Mesendoderm (in vitro differentiated cells): Measurements from ENCODE around the gene EP400.

Source experiments
- DNase-seq: peaks from one replicate; pipeline ENCODE4 v3.0.0; 2013
- H2AK5ac ChIP-seq: 2 replicates; pipeline ENCODE4 v1.6.1; 2013; ENCODE audit warnings: low read length, inconsistent platforms
- H2BK120ac ChIP-seq: 2 replicates; pipeline ENCODE4 v1.6.1; 2013; ENCODE audit warnings: low read depth, mild to moderate bottlenecking, low read length, moderate library complexity, mixed read lengths
- H2BK15ac ChIP-seq: replicated peaks from 2 replicates; pipeline ENCODE4 v1.6.1; 2013; ENCODE audit warnings: low read depth, mild to moderate bottlenecking, moderate library complexity
- H2BK5ac ChIP-seq: 2 replicates; pipeline ENCODE4 v1.6.1; 2013; ENCODE audit warnings: low read length, inconsistent platforms
- H3K18ac ChIP-seq: 2 replicates; pipeline ENCODE4 v1.6.1; 2013; ENCODE audit warnings: mild to moderate bottlenecking, low read length, mixed read lengths
- H3K23ac ChIP-seq: one replicate; pipeline ENCODE4 v1.6.1; 2013; ENCODE audit warnings: low read length
- H3K27ac ChIP-seq: 2 replicates; pipeline ENCODE4 v1.5.1; 2013; ENCODE audit warnings: low read depth, mild to moderate bottlenecking, inconsistent platforms, low read length, moderate library complexity
- H3K27me3 ChIP-seq: 2 replicates; pipeline ENCODE4 v1.6.1; 2013; ENCODE audit warnings: low read length, control low read depth, mild to moderate bottlenecking, inconsistent platforms; ENCODE audit not compliant: insufficient read depth, poor library complexity
- H3K36me3 ChIP-seq: 2 replicates; pipeline ENCODE4 v1.6.1; 2013; ENCODE audit warnings: low read length, inconsistent platforms; ENCODE audit not compliant: control insufficient read depth, insufficient read depth
- H3K4ac ChIP-seq: one replicate; pipeline ENCODE4 v1.6.1; 2013; ENCODE audit warnings: low read depth, mild to moderate bottlenecking, low read length, moderate library complexity
- H3K4me1 ChIP-seq: 2 replicates; pipeline ENCODE4 v1.6.1; 2013; ENCODE audit warnings: low read depth, low read length, inconsistent platforms; ENCODE audit not compliant: control insufficient read depth
- H3K4me2 ChIP-seq: 2 replicates; pipeline ENCODE4 v1.6.1; 2013; ENCODE audit warnings: low read length
- H3K4me3 ChIP-seq: 2 replicates; pipeline ENCODE4 v1.5.1; 2013; ENCODE audit warnings: mild to moderate bottlenecking, low read length
- H3K56ac ChIP-seq: one replicate; pipeline ENCODE4 v1.6.1; 2013; ENCODE audit warnings: low read length
- H3K79me1 ChIP-seq: 2 replicates; pipeline ENCODE4 v1.6.1; 2013; ENCODE audit warnings: low read length, inconsistent platforms
- H3K79me2 ChIP-seq: 2 replicates; pipeline ENCODE4 v1.6.1; 2013; ENCODE audit warnings: mild to moderate bottlenecking, low read length; ENCODE audit not compliant: control insufficient read depth, insufficient read depth
- H3K9ac ChIP-seq: 2 replicates; pipeline ENCODE4 v1.6.1; 2013; ENCODE audit warnings: low read length, inconsistent platforms
- H4K5ac ChIP-seq: one replicate; pipeline ENCODE4 v1.6.1; 2013; ENCODE audit warnings: low read length
- H4K8ac ChIP-seq: one replicate; pipeline ENCODE4 v1.6.1; 2013; ENCODE audit warnings: low read depth, mild to moderate bottlenecking, control low read depth, low read length, moderate library complexity
- WGBS: extraction: QIAGEN DNeasy Blood & Tissue Kit; methylation state at CpG from one replicate; pipeline ENCODE4 v1.1.7; 2013; ENCODE audit warnings: low lambda C conversion rate, missing lambda C conversion rate; ENCODE audit not compliant: insufficient coverage; ENCODE audit errors: extremely low coverage; 5-methylcytosine and 5-hydroxymethylcytosine counted together

Gene EP400

DNA sequence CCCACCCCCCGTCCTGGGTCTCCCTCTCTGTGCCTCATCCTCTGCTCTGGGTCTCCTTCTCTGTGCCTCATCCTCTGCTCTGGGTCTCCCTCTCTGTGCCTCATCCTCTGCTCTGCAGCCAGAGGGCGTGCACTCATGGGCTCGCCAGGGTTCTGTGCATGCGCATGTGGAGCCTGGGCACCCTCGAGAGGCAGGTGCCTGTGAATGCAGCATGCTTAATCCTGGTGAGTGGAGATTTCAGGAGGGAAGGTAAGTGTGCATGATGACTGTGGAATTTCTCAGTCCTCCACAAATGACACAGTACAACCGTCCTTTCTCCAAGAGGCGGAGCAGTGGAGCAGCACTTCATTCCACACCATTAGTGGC is 65.2 kb downstream of the EP400 start:
- Histone ChIP-seq H4K5ac (no peak overlapping the region), H3K79me1 (no peaks in the 10 kb centered on the region), H2AK5ac (no peak overlapping the region), H3K4me1 (no peaks in the 10 kb centered on the region), H2BK15ac (no peak overlapping the region), H3K4me3 (no peak overlapping the region), H2BK120ac (no peak overlapping the region), H3K4ac (no peak overlapping the region), H3K36me3 (peaks cover 20% of the 10 kb centered on the region), H3K27ac (no peak overlapping the region), H3K18ac (no peak overlapping the region), H3K56ac (no peak overlapping the region), H3K23ac (no peak overlapping the region), H2BK5ac (no peak overlapping the region), H3K79me2 (no peaks in the 10 kb centered on the region), H3K9ac (no peak overlapping the region), H3K27me3 (no peaks in the 10 kb centered on the region), H3K4me2 (no peak overlapping the region), H4K8ac (no peak overlapping the region)
- WGBS: no CpG with 5 or more reads among the region's 7 CpGs
- no peak for DNase-seq

DNA sequence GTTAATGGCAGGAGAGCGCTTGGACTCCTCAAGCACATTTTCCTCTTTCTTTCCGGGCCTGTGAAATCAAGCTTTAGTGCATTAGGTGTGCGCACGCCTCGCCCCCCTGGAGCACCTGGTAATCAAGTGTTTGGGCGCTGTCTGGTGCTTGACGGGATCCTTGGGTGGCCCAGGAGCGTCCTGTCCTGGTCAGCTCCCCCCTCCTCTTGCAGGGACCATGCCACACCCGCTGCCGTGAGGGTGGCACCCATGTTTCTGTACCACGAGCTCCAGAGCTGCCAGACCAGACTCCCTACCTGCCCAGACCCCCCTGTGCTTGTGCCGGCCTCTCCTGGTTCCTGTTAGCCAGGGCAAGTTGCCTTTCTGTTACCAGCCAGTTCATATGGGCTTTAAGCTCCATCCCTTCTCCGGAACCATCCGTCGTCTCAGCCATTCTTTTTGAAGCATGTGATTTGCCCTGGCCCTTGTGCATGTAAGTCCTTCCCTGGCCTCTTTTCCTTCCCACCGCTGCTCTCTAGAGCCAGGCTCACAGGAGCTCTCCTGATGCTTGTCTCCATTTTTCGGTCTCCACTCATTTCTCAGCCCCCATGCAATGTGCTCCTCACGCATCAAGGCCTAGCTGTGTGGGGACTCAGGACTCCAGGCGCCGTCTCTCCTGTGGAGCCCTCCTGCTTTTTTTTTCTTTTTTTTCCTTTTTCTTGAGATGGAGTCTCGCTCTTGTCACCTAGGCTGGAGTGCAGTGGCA is 66.1 kb downstream of the EP400 start:
- no peaks in the 10 kb centered on the region for H3K79me2 ChIP-seq
- H3K4me3 ChIP-seq: no peak overlapping the region
- no peak overlapping the region for H2BK15ac ChIP-seq
- no peak overlapping the region for H3K4ac ChIP-seq
- peaks cover 22% of the 10 kb centered on the region for H3K36me3 ChIP-seq
- H3K56ac ChIP-seq: no peak overlapping the region
- DNase-seq: no peak
- H2AK5ac ChIP-seq: no peak overlapping the region
- H3K4me1 ChIP-seq: no peaks in the 10 kb centered on the region
- H3K27me3 ChIP-seq: no peaks in the 10 kb centered on the region
- no peak overlapping the region for H4K5ac ChIP-seq
- no peak overlapping the region for H2BK5ac ChIP-seq
- whole genome bisulfite sequencing: no CpG with 5 or more reads among the region's 21 CpGs
- no peak overlapping the region for H3K23ac ChIP-seq
- H3K9ac ChIP-seq: no peak overlapping the region
- no peak overlapping the region for H4K8ac ChIP-seq
- H3K79me1 ChIP-seq: no peaks in the 10 kb centered on the region
- H3K4me2 ChIP-seq: no peak overlapping the region
- no peak overlapping the region for H2BK120ac ChIP-seq
- no peak overlapping the region for H3K27ac ChIP-seq
- no peak overlapping the region for H3K18ac ChIP-seq

DNA sequence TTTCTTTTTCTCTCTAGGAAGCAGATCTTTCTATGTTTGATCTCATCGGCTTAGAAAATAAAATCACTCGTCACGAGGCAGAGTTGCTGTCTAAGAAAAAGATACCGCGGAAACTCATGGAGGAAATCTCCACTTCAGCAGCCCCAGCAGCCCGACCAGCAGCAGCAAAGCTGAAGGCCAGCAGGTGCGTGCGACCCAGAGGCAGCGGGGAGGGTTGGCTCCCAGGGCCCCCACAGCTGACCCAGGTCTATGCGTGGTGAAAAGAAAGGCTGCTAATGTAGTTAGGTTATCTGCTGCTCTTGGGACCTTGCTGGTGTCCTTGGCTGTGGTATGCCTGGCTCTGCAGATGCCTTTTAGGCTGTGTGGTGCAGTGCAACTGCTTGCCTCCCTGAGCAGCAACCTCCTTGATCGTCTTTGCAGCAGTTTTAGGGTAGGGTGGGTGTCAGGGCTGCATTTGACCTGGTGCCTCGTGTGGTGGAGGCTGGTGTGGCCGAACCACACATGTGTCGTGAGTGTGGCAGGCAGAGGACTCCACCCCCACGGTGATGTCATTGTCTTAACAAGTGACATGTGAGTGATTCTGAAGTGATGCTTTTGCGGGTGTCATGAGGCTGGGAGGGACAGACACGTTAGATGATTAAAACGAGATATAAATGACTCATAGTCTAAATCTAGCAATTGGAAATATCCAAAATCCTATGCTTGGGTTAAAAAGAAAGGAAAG is 68.6 kb downstream of the EP400 start:
- H2BK15ac ChIP-seq: no peak overlapping the region
- H3K4ac ChIP-seq: no peak overlapping the region
- no peaks in the 10 kb centered on the region for H3K79me1 ChIP-seq
- no peak overlapping the region for H3K56ac ChIP-seq
- no peak overlapping the region for H3K9ac ChIP-seq
- DNase-seq: peak; percentile 48
- H3K27me3 ChIP-seq: no peaks in the 10 kb centered on the region
- no peak overlapping the region for H3K23ac ChIP-seq
- no peak overlapping the region for H2AK5ac ChIP-seq
- no peak overlapping the region for H4K5ac ChIP-seq
- no peak overlapping the region for H2BK5ac ChIP-seq
- H3K79me2 ChIP-seq: no peaks in the 10 kb centered on the region
- no peak overlapping the region for H3K18ac ChIP-seq
- H3K27ac ChIP-seq: no peak overlapping the region
- H3K4me1 ChIP-seq: no peaks in the 10 kb centered on the region
- no peak overlapping the region for H3K4me3 ChIP-seq
- peaks cover 16% of the 10 kb centered on the region for H3K36me3 ChIP-seq
- no CpG with 5 or more reads among the region's 18 CpGs for WGBS
- H3K4me2 ChIP-seq: no peak overlapping the region
- no peak overlapping the region for H4K8ac ChIP-seq
- no peak overlapping the region for H2BK120ac ChIP-seq

DNA sequence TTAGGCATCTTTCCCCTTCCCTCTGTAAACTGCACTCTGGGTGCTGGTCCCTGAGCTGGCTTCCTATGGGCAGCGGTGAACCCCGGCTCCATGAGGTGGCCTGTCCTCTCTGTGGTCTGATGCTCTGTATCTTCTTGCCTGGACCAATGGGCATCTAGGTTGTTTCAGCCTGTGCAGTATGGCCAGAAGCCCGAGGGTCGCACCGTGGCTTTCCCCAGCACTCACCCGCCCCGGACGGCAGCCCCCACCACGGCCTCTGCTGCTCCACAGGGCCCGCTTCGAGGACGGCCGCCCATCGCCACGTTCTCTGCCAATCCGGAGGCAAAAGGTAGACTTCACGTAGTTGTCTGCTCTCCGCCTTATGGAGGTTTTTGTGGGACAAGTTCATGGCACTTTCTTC is 70.1 kb downstream of the EP400 start:
- H4K5ac ChIP-seq: no peak overlapping the region
- H3K18ac ChIP-seq: no peak overlapping the region
- peak overlapping the region; percentile 14 for H3K27ac ChIP-seq
- no peaks in the 10 kb centered on the region for H3K4me1 ChIP-seq
- no peak overlapping the region for H2BK15ac ChIP-seq
- H3K4me3 ChIP-seq: no peak overlapping the region
- H3K56ac ChIP-seq: no peak overlapping the region
- H2BK5ac ChIP-seq: no peak overlapping the region
- no peak overlapping the region for H3K4me2 ChIP-seq
- H4K8ac ChIP-seq: no peak overlapping the region
- H3K9ac ChIP-seq: no peak overlapping the region
- no peaks in the 10 kb centered on the region for H3K79me2 ChIP-seq
- no peak overlapping the region for H3K23ac ChIP-seq
- H2BK120ac ChIP-seq: no peak overlapping the region
- no peaks in the 10 kb centered on the region for H3K27me3 ChIP-seq
- no CpG with 5 or more reads among the region's 18 CpGs for WGBS
- H3K36me3 ChIP-seq: peaks cover 15% of the 10 kb centered on the region
- H2AK5ac ChIP-seq: no peak overlapping the region
- no peak overlapping the region for H3K4ac ChIP-seq
- DNase-seq: no peak
- no peaks in the 10 kb centered on the region for H3K79me1 ChIP-seq

DNA sequence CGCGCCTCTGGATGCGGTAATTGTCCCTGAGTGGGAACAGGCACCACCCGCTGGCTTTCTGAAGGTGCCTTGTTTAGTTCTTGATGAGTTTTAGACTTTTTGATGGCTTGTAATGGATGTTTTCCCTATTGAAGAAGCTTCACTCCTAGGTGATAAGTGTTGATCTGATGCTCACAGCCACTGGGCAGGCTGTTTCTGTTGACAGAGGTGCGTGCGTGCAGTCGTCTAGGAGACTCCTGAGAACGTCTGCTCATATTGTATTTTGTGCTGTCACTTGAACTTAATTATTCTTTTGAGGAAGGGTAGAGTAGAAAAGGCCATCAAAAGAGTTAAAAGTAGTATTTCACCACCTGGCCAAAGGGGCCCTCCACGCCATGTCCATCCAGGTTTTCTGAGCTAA is 70.5 kb downstream of the EP400 start:
- Histone ChIP-seq H3K18ac (no peak overlapping the region), H3K27ac (no peak overlapping the region), H2BK15ac (no peak overlapping the region), H3K4me1 (no peaks in the 10 kb centered on the region), H3K27me3 (no peaks in the 10 kb centered on the region), H3K4me3 (no peak overlapping the region), H3K9ac (no peak overlapping the region), H3K79me1 (no peaks in the 10 kb centered on the region), H2BK120ac (no peak overlapping the region), H2AK5ac (no peak overlapping the region), H3K4ac (no peak overlapping the region), H3K4me2 (no peak overlapping the region), H3K56ac (no peak overlapping the region), H3K79me2 (no peaks in the 10 kb centered on the region), H4K5ac (no peak overlapping the region), H3K23ac (no peak overlapping the region), H4K8ac (no peak overlapping the region), H3K36me3 (peaks cover 17% of the 10 kb centered on the region), H2BK5ac (no peak overlapping the region)
- WGBS: no CpG with 5 or more reads among the region's 9 CpGs
- DNase-seq: no peak
